ENCODE data around the gene SUGCT. TPM values are rescaled to one million over a fixed set of nuclear protein-coding genes. Genes with fewer than 3 reads are reported as not detected.

The SUGCT gene
- total RNA-seq, 1 experiment from 2014 or later = 5.4 TPM

GRCh38 chr7:40305229-40305628 lies 170.4 kb downstream of the SUGCT start:
- TF ChIP-seq CTCF (conservative IDR thresholded peaks at IDR 0.05) = no peak
- H4K91ac ChIP-seq (ENCODE audit: insufficient read length, low read depth, low read length) = no peak overlapping the region
- H3K4me2 ChIP-seq (ENCODE audit: insufficient read depth, insufficient read length, low read length) = no peak overlapping the region
- no peak overlapping the region for H3T11ph ChIP-seq (ENCODE audit: low read length)
- H3K4ac ChIP-seq (ENCODE audit: low read depth, low read length) = no peak overlapping the region
- H3K27ac ChIP-seq (ENCODE audit: insufficient read length, low read depth, low read length) = no peak overlapping the region
- H3K27me3 ChIP-seq (ENCODE audit: insufficient read depth, low read length) = no peaks in the 10 kb centered on the region
- no peaks in the 10 kb centered on the region for H3K23me2 ChIP-seq (ENCODE audit: insufficient read length, low read depth, low read length, poor library complexity, severe bottlenecking)
- no peaks in the 10 kb centered on the region for H3K79me1 ChIP-seq (ENCODE audit: insufficient read depth, low read depth, low read length, poor library complexity, severe bottlenecking)
- H3K23ac ChIP-seq (ENCODE audit: insufficient read length, low read depth, low read length) = no peak overlapping the region
- no peak overlapping the region for H3K4me3 Mint-ChIP-seq
- H3K79me2 ChIP-seq (ENCODE audit: insufficient read depth, low read length) = no peaks in the 10 kb centered on the region
- H3K9me3 Mint-ChIP-seq = no peaks in the 10 kb centered on the region
- no peaks in the 10 kb centered on the region for H3K36me3 Mint-ChIP-seq (ENCODE audit: insufficient read depth in 1 of 3, low read depth in 3 of 3)
- H3K4me1 Mint-ChIP-seq = peaks cover 3 to 11% of the 10 kb centered on the region in 2 experiments; a peak in 3 of 4 replicates
- no peak overlapping the region for H3K9ac ChIP-seq (ENCODE audit: extremely low read depth, insufficient read length, low read length)
- H3K27ac Mint-ChIP-seq = no peak overlapping the region
- H2BK20ac ChIP-seq (ENCODE audit: low read depth, low read length, poor library complexity, severe bottlenecking) = no peak overlapping the region
- H3K4me1 ChIP-seq (ENCODE audit: insufficient read depth, low read length) = no peaks in the 10 kb centered on the region
- DNase-seq = no peak
- H2AK5ac ChIP-seq (ENCODE audit: insufficient read length, low read length) = no peak overlapping the region
- no peaks in the 10 kb centered on the region for H4K20me1 ChIP-seq (ENCODE audit: control insufficient read depth, insufficient read depth, insufficient read length)
- no peak overlapping the region for H2BK12ac ChIP-seq (ENCODE audit: insufficient read length, low read depth, low read length)
- H3K56ac ChIP-seq (ENCODE audit: insufficient read length, low read depth, low read length) = no peak overlapping the region
- no peaks in the 10 kb centered on the region for H3K27me3 Mint-ChIP-seq (ENCODE audit: low read depth)
- H3K14ac ChIP-seq (ENCODE audit: insufficient read depth, low read length) = no peak overlapping the region
- H3K18ac ChIP-seq (ENCODE audit: insufficient read length, low read depth, low read length) = no peak overlapping the region
- no peaks in the 10 kb centered on the region for H3K9me3 ChIP-seq (ENCODE audit: control insufficient read depth, low read depth, low read length)
- H2BK5ac ChIP-seq (ENCODE audit: insufficient read length, low read length) = no peak overlapping the region
- no peak overlapping the region for H2AFZ ChIP-seq (ENCODE audit: low read length)
- H4K8ac ChIP-seq (replicated peaks; ENCODE audit: insufficient read length, low read depth, low read length) = no peak overlapping the region
- H2BK120ac ChIP-seq (ENCODE audit: low read depth, low read length, poor library complexity, severe bottlenecking) = no peak overlapping the region
- no peak overlapping the region for H4K5ac ChIP-seq (ENCODE audit: insufficient read length, low read depth, low read length)
- no peak overlapping the region for H2BK15ac ChIP-seq (ENCODE audit: low read depth, low read length)
